Prostate gland (tissue), 2 donors: Measurements from ENCODE around the gene TBC1D2. TPM values are rescaled to one million over a fixed set of nuclear protein-coding genes. Genes with fewer than 3 reads are reported as not detected.
A peak's percentile ranks its signal among the peaks of the same experiment; 100 is the strongest.

Experiments
- DNase-seq: peaks from one replicate; pipeline ENCODE4 v3.0.0-alpha.2; 2019; ENCODE audit warnings: low spot score
- H3K27ac ChIP-seq, 2 donors: fragments of 200-600 bp; sonication (generic); 2 replicates each; pipeline ENCODE4 v1.5.1; 2017 to 2019
- H3K27me3 ChIP-seq: fragments of 200-600 bp; sonication (generic); replicated peaks from 2 replicates; pipeline ENCODE4 v1.5.1; 2019; ENCODE audit not compliant: insufficient read depth
- H3K36me3 ChIP-seq, 2 donors: fragments of 200-600 bp; sonication (generic); 1 replicate in 1 of 2; 2 replicates in 1 of 2; pipeline versions ENCODE4 v1.5.1 to v1.8.1; 2017 to 2019
- H3K4me1 ChIP-seq: fragments of 200-600 bp; sonication (generic); replicated peaks from 2 replicates; pipeline ENCODE4 v1.5.1; 2019
- H3K4me3 ChIP-seq, 2 donors: fragments of 200-600 bp; sonication (generic); 2 replicates each; pipeline ENCODE4 v1.5.1; 2017 to 2019
- H3K9me3 ChIP-seq: fragments of 200-600 bp; sonication (generic); 2 replicates; pipeline ENCODE4 v1.5.1; 2017
- CTCF ChIP-seq, 4 experiments: fragments of 200-600 bp in 2 of 4; fragments of 450-650 bp in 2 of 4; sonication (generic) in 2 of 4; IDR thresholded peaks; 1 replicate in 3 of 4; 2 replicates in 1 of 4; pipeline ENCODE4 v1.5.1; 2016 to 2019; ENCODE audit warnings: antibody characterized with exemption in 4 of 4, mild to moderate bottlenecking in 2 of 4, moderate library complexity in 2 of 4
- POLR2A ChIP-seq: fragments of 450-650 bp; IDR thresholded peaks from one replicate; pipeline ENCODE4 v1.6.1; 2016; ENCODE audit warnings: antibody characterized with exemption, mild to moderate bottlenecking
- POLR2AphosphoS5 ChIP-seq: sonication (generic); formaldehyde crosslinking; IDR thresholded peaks from one replicate; pipeline ENCODE4 v1.6.1; 2017; ENCODE audit warnings: antibody characterized with exemption
- WGBS: methylation state at CpG from one replicate; pipeline ENCODE4 v1.1.5; 2018; 5-methylcytosine and 5-hydroxymethylcytosine counted together
- intact Hi-C: fragments of 100-400 bp; cut with DNase I; formaldehyde crosslinking; loops from one replicate; pipeline ENCODE4 v1.14.2; 2022
- total RNA-seq, 2 donors: library from RNA; depleted of rRNA; stranded (reverse); fragments of >200 nt; gene quantifications; one replicate each; pipeline ENCODE4 v1.1.0, GENCODE V29; 2016

Gene TBC1D2
- total RNA-seq, 2 donors from 2014 or later, result 18.4 to 18.8 TPM

GRCh38 chr9:98217255-98217654 is 38.2 kb downstream of the TBC1D2 start:
- TF ChIP-seq POLR2A, result no peak
- TF ChIP-seq POLR2AphosphoS5, result no peak
- TF ChIP-seq CTCF (IDR thresholded peaks at IDR 0.05), result no peak
- no peak overlapping the region for H3K4me3 ChIP-seq
- H3K27me3 ChIP-seq, result no peaks in the 10 kb centered on the region
- no peak for DNase-seq
- no peak overlapping the region for H3K27ac ChIP-seq
- 87% methylated on average over 2 of the region's 2 CpGs for WGBS
- peaks cover 0 to 7% of the 10 kb centered on the region in 2 donors for H3K36me3 ChIP-seq
- H3K9me3 ChIP-seq, result no peaks in the 10 kb centered on the region
- intact Hi-C loops, result loop anchor here (5.0 kb wide), 1 partner anchor 35 kb away; no protein-coding TSS in a partner anchor
- H3K4me1 ChIP-seq, result no peaks in the 10 kb centered on the region

- DNase-seq, result no peak
- no peaks in the 10 kb centered on the region for H3K9me3 ChIP-seq
- H3K36me3 ChIP-seq, result peaks cover 0 to 7% of the 10 kb centered on the region in 2 donors
- no peak for TF ChIP-seq POLR2AphosphoS5
- TF ChIP-seq CTCF (IDR thresholded peaks at IDR 0.05), result no peak
- TF ChIP-seq POLR2A, result no peak
- H3K27ac ChIP-seq, result peak overlapping the region; percentile 49 to 80
- no peak overlapping the region for H3K4me3 ChIP-seq
- no peaks in the 10 kb centered on the region for H3K4me1 ChIP-seq
- no peaks in the 10 kb centered on the region for H3K27me3 ChIP-seq
- intact Hi-C loops, result loop anchor here (5.0 kb wide), 1 partner anchor 36 kb away; no protein-coding TSS in a partner anchor
- 97% methylated on average over 3 of the region's 3 CpGs for WGBS
Observed at GRCh38 chr9:98216391-98216790, 39.1 kb downstream of the TBC1D2 start.

GRCh38 chr9:98215821-98216220 is 39.6 kb downstream of the TBC1D2 start:
- H3K27me3 ChIP-seq, result no peaks in the 10 kb centered on the region
- H3K36me3 ChIP-seq, result peaks cover 0 to 5% of the 10 kb centered on the region in 2 donors
- no peaks in the 10 kb centered on the region for H3K9me3 ChIP-seq
- no peaks in the 10 kb centered on the region for H3K4me1 ChIP-seq
- DNase-seq, result no peak
- intact Hi-C loops, result loop anchor here (5.0 kb wide), 1 partner anchor 36 kb away; no protein-coding TSS in a partner anchor
- H3K27ac ChIP-seq, result peak overlapping the region; percentile 49 to 80
- WGBS, result 76% methylated on average over 9 of the region's 9 CpGs
- peak in 2 of 4 experiments; percentile 29 to 39 for TF ChIP-seq CTCF (IDR thresholded peaks at IDR 0.05)
- TF ChIP-seq POLR2A, result no peak
- H3K4me3 ChIP-seq, result no peak overlapping the region

- TF ChIP-seq CTCF (IDR thresholded peaks at IDR 0.05) (no peak), POLR2AphosphoS5 (no peak), POLR2A (no peak)
- 33% methylated on average over 5 of the region's 5 CpGs for WGBS
- Histone ChIP-seq H3K27ac (peak overlapping the region; percentile 49 to 80), H3K36me3 (no peaks in the 10 kb centered on the region), H3K4me3 (no peak overlapping the region), H3K4me1 (no peaks in the 10 kb centered on the region), H3K27me3 (no peaks in the 10 kb centered on the region), H3K9me3 (no peaks in the 10 kb centered on the region)
- no peak for DNase-seq
- intact Hi-C loops, result loop anchor here (5.0 kb wide), 1 partner anchor 37 kb away; no protein-coding TSS in a partner anchor
Observed at GRCh38 chr9:98215271-98215670, 40.2 kb downstream of the TBC1D2 start.

- no peak for TF ChIP-seq CTCF (IDR thresholded peaks at IDR 0.05)
- peak; percentile 81 for TF ChIP-seq POLR2AphosphoS5
- peak; percentile 60 for TF ChIP-seq POLR2A
- WGBS, result 31% methylated on average over 6 of the region's 6 CpGs
- Histone ChIP-seq H3K36me3 (no peaks in the 10 kb centered on the region), H3K27ac (peak overlapping the region; percentile 49 to 80), H3K27me3 (no peaks in the 10 kb centered on the region), H3K4me1 (no peaks in the 10 kb centered on the region), H3K9me3 (no peaks in the 10 kb centered on the region), H3K4me3 (no peak overlapping the region)
- DNase-seq, result peak; percentile 80
- intact Hi-C loops, result loop anchor here (5.0 kb wide), 1 partner anchor 37 kb away; no protein-coding TSS in a partner anchor
Observed at GRCh38 chr9:98214811-98215210, 40.6 kb downstream of the TBC1D2 start.
